ENCODE results near the gene ADGRG1. TPM values are rescaled to one million over a fixed set of nuclear protein-coding genes. Genes with fewer than 3 reads are reported as not detected.

ADGRG1 gene
- total and polyA plus RNA-seq, 7 donors = 5.0 to 36.3 (median 7.7) TPM

- Histone ChIP-seq H3K4me3 (no peak overlapping the region), H3K27ac (no peak overlapping the region), H3K9me3 (no peaks in the 10 kb centered on the region), H3K36me3 (no peaks in the 10 kb centered on the region), H3K4me1 (no peaks in the 10 kb centered on the region), H3K27me3 (peaks cover 0 to 4% (median 0%) of the 10 kb centered on the region in 3 donors)
- DNase-seq = no peak
- WGBS, 2 donors = 70 to 86% methylated on average over 5 of the region's 5 CpGs
- TF ChIP-seq CTCF (IDR thresholded peaks at IDR 0.05) (no peak), POLR2A (IDR thresholded peaks at IDR 0.05) (no peak), POLR2AphosphoS5 (IDR thresholded peaks at IDR 0.05) (no peak), EP300 (IDR thresholded peaks at IDR 0.05) (no peak)
- intact Hi-C loops (cut with DNase I) = no loop called here
These were observed 38.7 kb downstream of the ADGRG1 start for GRCh38 chr16:57667048-57667525.

- H3K27ac ChIP-seq = no peak overlapping the region
- peaks cover 0 to 8% (median 0%) of the 10 kb centered on the region in 3 donors for H3K27me3 ChIP-seq
- no peaks in the 10 kb centered on the region for H3K9me3 ChIP-seq
- H3K4me1 ChIP-seq = no peaks in the 10 kb centered on the region
- WGBS, 2 donors = 52 to 77% methylated on average over 17 of the region's 17 CpGs
- DNase-seq = no peak
- intact Hi-C loops (cut with DNase I) = no loop called here
- H3K4me3 ChIP-seq = no peak overlapping the region
- TF ChIP-seq EP300 (IDR thresholded peaks at IDR 0.05) = no peak
- no peak for TF ChIP-seq CTCF (IDR thresholded peaks at IDR 0.05)
- no peak for TF ChIP-seq POLR2AphosphoS5 (IDR thresholded peaks at IDR 0.05)
- no peak for TF ChIP-seq POLR2A (IDR thresholded peaks at IDR 0.05)
- no peaks in the 10 kb centered on the region for H3K36me3 ChIP-seq
These were observed 39.3 kb downstream of the ADGRG1 start for GRCh38 chr16:57667526-57668262.

- Histone ChIP-seq H3K36me3 (no peaks in the 10 kb centered on the region), H3K9me3 (no peaks in the 10 kb centered on the region), H3K27me3 (peaks cover 0 to 8% (median 0%) of the 10 kb centered on the region in 3 donors), H3K27ac (no peak within 1 kb of the TSS), H3K4me1 (no peaks in the 10 kb centered on the region), H3K4me3 (no peak within 1 kb of the TSS)
- DNase-seq = no peak
- 79 to 83% methylated on average over 11 of the region's 11 CpGs for WGBS, 2 donors
- TF ChIP-seq EP300 (IDR thresholded peaks at IDR 0.05) = no peak
- TF ChIP-seq CTCF (IDR thresholded peaks at IDR 0.05) = no peak
- no peak for TF ChIP-seq POLR2AphosphoS5 (IDR thresholded peaks at IDR 0.05)
- TF ChIP-seq POLR2A (IDR thresholded peaks at IDR 0.05) = no peak
- intact Hi-C loops (cut with DNase I) = no loop called here
These were observed 39.8 kb downstream of the ADGRG1 start, which contains the start of gene ADGRG3 for GRCh38 chr16:57668263-57668571. TSS of gene ADGRG3 (plus strand) at chr16:57668306. CDS start at chr16:57668348, 42 bp downstream.

GRCh38 chr16:57668630-57669475, 40.4 kb downstream of the ADGRG1 start:
- no peak for TF ChIP-seq POLR2A (IDR thresholded peaks at IDR 0.05)
- TF ChIP-seq CTCF (IDR thresholded peaks at IDR 0.05) = no peak
- no peak for TF ChIP-seq EP300 (IDR thresholded peaks at IDR 0.05)
- no peak for TF ChIP-seq POLR2AphosphoS5 (IDR thresholded peaks at IDR 0.05)
- H3K4me3 ChIP-seq = no peak overlapping the region
- DNase-seq = peak; percentile 59
- 89% methylated on average over 20 of the region's 20 CpGs for WGBS, 2 donors
- H3K9me3 ChIP-seq = no peaks in the 10 kb centered on the region
- H3K4me1 ChIP-seq = no peaks in the 10 kb centered on the region
- no peaks in the 10 kb centered on the region for H3K36me3 ChIP-seq
- H3K27me3 ChIP-seq = peaks cover 0 to 8% (median 0%) of the 10 kb centered on the region in 3 donors
- intact Hi-C loops (cut with DNase I) = no loop called here
- H3K27ac ChIP-seq = no peak overlapping the region
